ENCODE data around the gene B3GLCT.

Gene B3GLCT

DNA sequence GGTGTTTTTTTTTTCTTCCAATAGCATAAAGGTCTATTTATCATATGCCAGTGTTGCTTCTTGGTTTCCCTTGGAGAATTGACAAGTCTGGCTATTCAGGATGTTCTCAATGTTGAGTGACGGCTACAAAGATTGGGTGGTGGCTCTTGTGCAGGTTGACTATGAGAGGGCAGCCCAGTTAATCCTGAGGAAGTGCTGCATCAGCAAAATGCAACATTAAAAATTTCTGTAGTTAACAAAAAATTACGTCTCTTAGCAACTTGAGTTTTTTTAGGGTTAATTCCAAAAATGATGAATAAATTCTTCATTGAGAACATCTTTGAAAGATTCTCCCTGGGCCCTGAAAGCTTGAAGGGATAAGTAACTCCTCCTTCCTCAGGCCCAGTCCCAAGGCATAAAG, 147.1 kb downstream of the B3GLCT start:
- H3K36me3 Mint-ChIP-seq: no peaks in the 10 kb centered on the region

GRCh38 chr13:31349156-31349555, 149.4 kb downstream of the B3GLCT start:
- H3K9me3 Mint-ChIP-seq: peaks cover 1 to 4% of the 10 kb centered on the region in 2 donors
- no peaks in the 10 kb centered on the region for H3K36me3 Mint-ChIP-seq
- no peak overlapping the region for H3K27ac Mint-ChIP-seq
- no peak overlapping the region for H3K4me3 Mint-ChIP-seq
- ATAC-seq (replicated peaks) (no peak), DNase-seq (no peak)
- H3K4me1 Mint-ChIP-seq: no peaks in the 10 kb centered on the region
- H3K27me3 Mint-ChIP-seq: peaks cover 7 to 30% of the 10 kb centered on the region in 2 donors

More for the DNA sequence above, 147.1 kb downstream of the B3GLCT start:
- H3K4me3 Mint-ChIP-seq: no peak overlapping the region
- no peak for ATAC-seq (replicated peaks)
- no peaks in the 10 kb centered on the region for H3K4me1 Mint-ChIP-seq
- peaks cover under 1 to 3% of the 10 kb centered on the region in 2 donors for H3K9me3 Mint-ChIP-seq
- H3K27me3 Mint-ChIP-seq: peaks cover 4 to 13% of the 10 kb centered on the region in 2 donors
- DNase-seq: no peak
- H3K27ac Mint-ChIP-seq: no peak overlapping the region

DNA sequence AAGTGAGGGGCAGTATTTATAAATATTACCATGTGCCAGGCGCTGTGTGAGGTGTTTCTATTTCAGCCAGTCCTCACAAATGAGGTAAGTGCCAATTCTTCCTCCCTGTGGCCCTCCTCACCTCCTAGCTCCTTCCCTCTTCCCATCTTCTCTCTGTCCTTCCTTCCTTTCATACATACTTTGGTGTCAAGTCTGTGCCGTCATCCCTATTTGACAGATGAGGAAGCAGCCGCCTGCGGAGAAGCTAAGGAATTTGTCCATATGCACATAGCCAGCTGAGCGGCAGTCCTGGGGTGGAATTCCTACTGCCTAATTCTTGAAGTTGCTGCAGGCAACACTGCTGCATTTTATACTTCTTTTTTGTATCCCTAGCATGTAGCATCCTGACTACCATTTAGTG, 150.8 kb downstream of the B3GLCT start:
- Mint-ChIP-seq H3K4me1 (no peaks in the 10 kb centered on the region), H3K27ac (no peak overlapping the region), H3K9me3 (peaks cover 12 to 13% of the 10 kb centered on the region in 2 donors), H3K27me3 (peaks cover 7 to 30% of the 10 kb centered on the region in 2 donors), H3K4me3 (no peak overlapping the region), H3K36me3 (peaks cover 5% of the 10 kb centered on the region in 2 donors)
- DNase-seq: no peak
- ATAC-seq (replicated peaks): no peak

DNA sequence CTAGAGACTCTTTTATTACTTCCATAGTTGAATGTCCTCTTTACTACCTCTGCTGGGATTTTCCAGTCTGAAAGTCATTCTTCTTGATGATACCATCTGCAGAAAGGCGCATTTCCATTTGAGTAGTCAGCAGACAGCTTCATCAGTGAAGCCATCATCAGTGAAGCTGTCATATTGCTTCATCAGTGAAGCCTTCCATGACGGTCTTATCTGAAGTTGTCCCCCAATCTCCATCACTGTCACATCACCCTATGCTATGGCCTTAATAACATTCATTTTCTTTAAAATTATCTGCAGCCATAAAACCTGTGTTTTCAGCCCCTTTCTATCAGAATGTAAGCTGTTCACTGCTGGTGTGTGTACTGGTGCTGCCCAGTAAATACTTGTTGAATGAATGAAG, 151.6 kb downstream of the B3GLCT start:
- Mint-ChIP-seq H3K4me3 (no peak overlapping the region), H3K36me3 (peaks cover 5% of the 10 kb centered on the region in 2 donors), H3K9me3 (peaks cover 17 to 21% of the 10 kb centered on the region in 2 donors), H3K27ac (no peak overlapping the region), H3K4me1 (no peaks in the 10 kb centered on the region), H3K27me3 (peaks cover 7 to 30% of the 10 kb centered on the region in 2 donors)
- no peak for DNase-seq
- no peak for ATAC-seq (replicated peaks)

- H3K9me3 Mint-ChIP-seq: peaks cover 17 to 21% of the 10 kb centered on the region in 2 donors
- ATAC-seq (replicated peaks) (no peak), DNase-seq (no peak)
- peaks cover 7 to 30% of the 10 kb centered on the region in 2 donors for H3K27me3 Mint-ChIP-seq
- no peaks in the 10 kb centered on the region for H3K4me1 Mint-ChIP-seq
- peaks cover 5% of the 10 kb centered on the region in 2 donors for H3K36me3 Mint-ChIP-seq
- no peak overlapping the region for H3K27ac Mint-ChIP-seq
- no peak overlapping the region for H3K4me3 Mint-ChIP-seq
Measured at GRCh38 chr13:31352467-31352866, 152.7 kb downstream of the B3GLCT start.

GRCh38 chr13:31355001-31355400, 155.2 kb downstream of the B3GLCT start:
- no peaks in the 10 kb centered on the region for H3K4me1 Mint-ChIP-seq

GRCh38 chr13:31356991-31357390, 157.2 kb downstream of the B3GLCT start:
- peaks cover 5% of the 10 kb centered on the region in 2 donors for H3K36me3 Mint-ChIP-seq
- peaks cover 3 to 16% of the 10 kb centered on the region in 2 donors for H3K27me3 Mint-ChIP-seq
- DNase-seq (no peak), ATAC-seq (replicated peaks) (no peak)
- H3K9me3 Mint-ChIP-seq: peaks cover 17 to 21% of the 10 kb centered on the region in 2 donors
- no peak overlapping the region for H3K4me3 Mint-ChIP-seq
- H3K27ac Mint-ChIP-seq: no peak overlapping the region
- H3K4me1 Mint-ChIP-seq: no peaks in the 10 kb centered on the region

More at GRCh38 chr13:31355001-31355400, 155.2 kb downstream of the B3GLCT start:
- Mint-ChIP-seq H3K36me3 (peaks cover 5% of the 10 kb centered on the region in 2 donors), H3K9me3 (peaks cover 17 to 21% of the 10 kb centered on the region in 2 donors), H3K27ac (no peak overlapping the region), H3K27me3 (peaks cover 7 to 30% of the 10 kb centered on the region in 2 donors), H3K4me3 (no peak overlapping the region)
- ATAC-seq (replicated peaks) (no peak), DNase-seq (no peak)

GRCh38 chr13:31357581-31357980, 157.8 kb downstream of the B3GLCT start:
- Mint-ChIP-seq H3K4me3 (no peak overlapping the region), H3K27me3 (peaks cover 3 to 10% of the 10 kb centered on the region in 2 donors), H3K36me3 (peaks cover 5% of the 10 kb centered on the region in 2 donors), H3K27ac (no peak overlapping the region), H3K9me3 (peaks cover 17 to 21% of the 10 kb centered on the region in 2 donors), H3K4me1 (no peaks in the 10 kb centered on the region)
- DNase-seq: no peak
- ATAC-seq (replicated peaks): no peak

GRCh38 chr13:31361673-31362072, 161.9 kb downstream of the B3GLCT start:
- H3K4me1 Mint-ChIP-seq: no peaks in the 10 kb centered on the region
- ATAC-seq (replicated peaks) (no peak), DNase-seq (no peak)
- H3K36me3 Mint-ChIP-seq: no peaks in the 10 kb centered on the region
- H3K9me3 Mint-ChIP-seq: peaks cover 5% of the 10 kb centered on the region in 2 donors
- H3K4me3 Mint-ChIP-seq: no peak overlapping the region
- H3K27me3 Mint-ChIP-seq: no peaks in the 10 kb centered on the region
- no peak overlapping the region for H3K27ac Mint-ChIP-seq

- Mint-ChIP-seq H3K4me1 (no peaks in the 10 kb centered on the region), H3K36me3 (no peaks in the 10 kb centered on the region), H3K9me3 (peaks cover 8 to 10% of the 10 kb centered on the region in 2 donors), H3K27me3 (no peaks in the 10 kb centered on the region), H3K27ac (no peak overlapping the region), H3K4me3 (no peak overlapping the region)
- DNase-seq: no peak
- ATAC-seq (replicated peaks): no peak
Measured at GRCh38 chr13:31365630-31366029, 165.9 kb downstream of the B3GLCT start.

- no peaks in the 10 kb centered on the region for H3K27me3 Mint-ChIP-seq
- no peak overlapping the region for H3K27ac Mint-ChIP-seq
Measured at GRCh38 chr13:31367410-31367809, 167.6 kb downstream of the B3GLCT start.

DNA sequence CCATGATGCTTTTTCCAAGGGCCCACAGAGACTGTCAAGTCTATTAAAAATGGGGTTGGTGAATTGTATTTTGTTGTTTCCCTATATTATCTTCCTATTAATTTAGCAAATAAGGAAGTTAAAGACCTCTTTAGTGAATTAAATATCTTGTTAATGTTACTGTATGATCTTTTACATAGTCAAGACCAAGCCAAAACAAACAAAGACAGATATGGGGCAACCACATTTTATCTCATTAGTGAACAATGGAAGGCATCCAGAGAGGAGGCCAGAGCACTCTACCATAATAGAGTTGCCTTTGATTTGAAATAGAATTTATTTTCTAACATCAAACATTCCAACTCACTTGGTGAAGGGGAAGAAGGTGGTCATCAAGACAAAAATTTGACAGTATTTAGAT, 169.4 kb downstream of the B3GLCT start:
- ATAC-seq (replicated peaks): no peak
- H3K36me3 Mint-ChIP-seq: no peaks in the 10 kb centered on the region
- H3K27ac Mint-ChIP-seq: no peak overlapping the region
- peaks cover 8 to 10% of the 10 kb centered on the region in 2 donors for H3K9me3 Mint-ChIP-seq
- H3K4me3 Mint-ChIP-seq: no peak overlapping the region
- no peaks in the 10 kb centered on the region for H3K4me1 Mint-ChIP-seq
- DNase-seq: no peak
- no peaks in the 10 kb centered on the region for H3K27me3 Mint-ChIP-seq

More at GRCh38 chr13:31367410-31367809, 167.6 kb downstream of the B3GLCT start:
- H3K9me3 Mint-ChIP-seq: peaks cover 8 to 10% of the 10 kb centered on the region in 2 donors
- DNase-seq: no peak
- no peaks in the 10 kb centered on the region for H3K4me1 Mint-ChIP-seq
- H3K4me3 Mint-ChIP-seq: no peak overlapping the region
- ATAC-seq (replicated peaks): no peak
- no peaks in the 10 kb centered on the region for H3K36me3 Mint-ChIP-seq

DNA sequence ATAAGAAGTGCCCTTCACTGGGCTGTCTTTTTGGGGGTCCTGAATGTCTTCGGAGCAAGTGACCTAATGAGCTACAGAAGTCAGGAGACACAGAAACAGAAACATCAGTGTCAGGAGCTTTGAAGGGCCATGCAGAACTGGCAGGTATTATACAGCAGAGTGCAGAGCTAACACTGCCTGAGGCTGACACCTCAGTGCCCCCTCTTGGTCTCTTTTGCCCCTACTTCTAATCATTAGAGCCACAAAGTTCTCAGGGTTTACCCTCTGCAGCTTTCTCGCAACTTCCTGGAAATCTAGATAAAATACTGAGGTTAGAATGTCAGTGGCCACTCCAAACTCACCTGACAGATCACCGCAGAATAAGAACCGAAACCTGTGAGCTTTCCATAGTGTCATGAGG, 172.7 kb downstream of the B3GLCT start:
- H3K27me3 Mint-ChIP-seq: peaks cover under 1 to 5% of the 10 kb centered on the region in 2 donors
- H3K36me3 Mint-ChIP-seq: no peaks in the 10 kb centered on the region
- H3K4me3 Mint-ChIP-seq: no peak overlapping the region
- no peaks in the 10 kb centered on the region for H3K9me3 Mint-ChIP-seq
- H3K27ac Mint-ChIP-seq: no peak overlapping the region
- DNase-seq (no peak), ATAC-seq (replicated peaks) (no peak)
- no peaks in the 10 kb centered on the region for H3K4me1 Mint-ChIP-seq

DNA sequence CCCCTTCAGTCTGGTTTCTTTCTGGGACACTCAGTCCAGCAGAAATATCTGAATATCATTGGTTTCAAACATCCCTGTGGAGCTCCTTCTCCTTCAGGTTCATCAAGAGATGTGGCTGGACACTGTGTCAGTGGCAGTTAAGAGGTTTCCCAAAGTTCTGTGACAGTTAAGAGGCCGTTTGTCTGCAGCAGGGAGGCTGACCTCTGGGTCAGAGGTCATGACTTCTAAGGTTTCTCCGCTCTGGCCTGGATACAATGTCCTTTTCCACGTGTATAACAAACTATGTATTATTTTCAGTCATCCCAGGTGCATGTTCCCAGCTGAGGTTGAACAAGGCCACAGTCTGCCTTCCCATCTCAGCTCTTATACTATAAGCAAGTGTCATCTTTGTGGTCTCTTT, 174.9 kb downstream of the B3GLCT start:
- peaks cover 5 to 7% of the 10 kb centered on the region in 2 donors for H3K27me3 Mint-ChIP-seq

GRCh38 chr13:31377946-31378345, 178.2 kb downstream of the B3GLCT start:
- Mint-ChIP-seq H3K27ac (no peak overlapping the region), H3K4me3 (no peak overlapping the region), H3K36me3 (no peaks in the 10 kb centered on the region), H3K9me3 (peaks cover 0 to 2% of the 10 kb centered on the region in 2 donors), H3K27me3 (peaks cover 5 to 12% of the 10 kb centered on the region in 2 donors), H3K4me1 (no peaks in the 10 kb centered on the region)
- no peak for ATAC-seq (replicated peaks)
- DNase-seq: no peak

More for the DNA sequence above, 174.9 kb downstream of the B3GLCT start:
- no peak for ATAC-seq (replicated peaks)
- no peak overlapping the region for H3K27ac Mint-ChIP-seq
- peaks cover 0 to 2% of the 10 kb centered on the region in 2 donors for H3K9me3 Mint-ChIP-seq
- H3K4me3 Mint-ChIP-seq: no peak overlapping the region
- H3K36me3 Mint-ChIP-seq: no peaks in the 10 kb centered on the region
- no peak for DNase-seq
- H3K4me1 Mint-ChIP-seq: no peaks in the 10 kb centered on the region
